Neural progenitor cell (in vitro differentiated cells): Measurements from ENCODE around the gene ICA1L.

Experiments used
- EZH2 ChIP-seq: fragments of 200-600 bp; sonication (generic); IDR thresholded peaks from 2 replicates; pipeline ENCODE4 v1.6.1; 2017; ENCODE audit warnings: antibody characterized with exemption, mild to moderate bottlenecking, moderate library complexity
- TF ChIP-seq, protein P1 (sequence below): fragments of 200-600 bp; sonication (generic); IDR thresholded peaks from 2 replicates; pipeline ENCODE4 v1.5.1; 2017; ENCODE audit warnings: antibody characterized with exemption, mild to moderate bottlenecking

DNA sequence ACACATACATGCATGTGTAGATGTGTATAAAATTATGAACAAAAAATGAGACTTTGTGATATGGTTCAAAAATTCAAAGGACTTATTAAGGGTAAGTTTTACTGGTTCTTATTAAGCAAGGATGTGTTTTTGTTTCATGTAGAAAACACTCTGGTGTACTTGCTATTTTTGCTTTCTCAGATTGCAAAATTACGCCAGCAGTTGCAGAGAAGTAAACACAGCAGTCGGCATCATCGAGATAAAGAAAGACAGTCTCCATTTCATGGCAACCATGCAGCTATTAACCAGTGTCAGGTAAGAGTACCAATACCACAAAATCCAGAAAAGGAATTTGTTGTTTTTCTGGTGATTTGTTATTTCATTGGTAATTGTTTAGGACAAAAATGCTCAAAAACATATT, 145.5 kb downstream of the ICA1L start:
- TF ChIP-seq, protein P1, sequence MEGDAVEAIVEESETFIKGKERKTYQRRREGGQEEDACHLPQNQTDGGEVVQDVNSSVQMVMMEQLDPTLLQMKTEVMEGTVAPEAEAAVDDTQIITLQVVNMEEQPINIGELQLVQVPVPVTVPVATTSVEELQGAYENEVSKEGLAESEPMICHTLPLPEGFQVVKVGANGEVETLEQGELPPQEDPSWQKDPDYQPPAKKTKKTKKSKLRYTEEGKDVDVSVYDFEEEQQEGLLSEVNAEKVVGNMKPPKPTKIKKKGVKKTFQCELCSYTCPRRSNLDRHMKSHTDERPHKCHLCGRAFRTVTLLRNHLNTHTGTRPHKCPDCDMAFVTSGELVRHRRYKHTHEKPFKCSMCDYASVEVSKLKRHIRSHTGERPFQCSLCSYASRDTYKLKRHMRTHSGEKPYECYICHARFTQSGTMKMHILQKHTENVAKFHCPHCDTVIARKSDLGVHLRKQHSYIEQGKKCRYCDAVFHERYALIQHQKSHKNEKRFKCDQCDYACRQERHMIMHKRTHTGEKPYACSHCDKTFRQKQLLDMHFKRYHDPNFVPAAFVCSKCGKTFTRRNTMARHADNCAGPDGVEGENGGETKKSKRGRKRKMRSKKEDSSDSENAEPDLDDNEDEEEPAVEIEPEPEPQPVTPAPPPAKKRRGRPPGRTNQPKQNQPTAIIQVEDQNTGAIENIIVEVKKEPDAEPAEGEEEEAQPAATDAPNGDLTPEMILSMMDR = no peak
- TF ChIP-seq EZH2 = no peak
